GM12878 (cell line): ENCODE results near the gene NDUFC2.
"Not testable (repeated sequence)": the region's sequence is repeated elsewhere in the genome, so short reads cannot be mapped to it uniquely, and the experiment has no call there.

ENCODE experiments used
- CHD2 ChIP-seq: IDR thresholded peaks from 2 replicates; pipeline ENCODE4 v1.6.1; 2011; ENCODE audit warnings: low read depth, low read length, improper control_type of control experiment, borderline replicate concordance
- KLF5 ChIP-seq: fragments of 450-650 bp; IDR thresholded peaks from 2 replicates; pipeline ENCODE4 v1.6.1; 2014; ENCODE audit warnings: mild to moderate bottlenecking; ENCODE audit not compliant: partially characterized antibody
- LARP7 ChIP-seq: fragments of 450-650 bp; IDR thresholded peaks from 2 replicates; pipeline ENCODE4 v1.6.1; 2017; ENCODE audit warnings: mild to moderate bottlenecking
- MTA2 ChIP-seq: fragments of 450-650 bp; IDR thresholded peaks from 2 replicates; pipeline ENCODE4 v1.6.1; 2016; ENCODE audit warnings: low read depth, mild to moderate bottlenecking, moderate library complexity
- NRF1 ChIP-seq: conservative IDR thresholded peaks from 2 replicates; pipeline ENCODE4 v1.6.1; 2011; ENCODE audit warnings: mild to moderate bottlenecking, low read depth, low read length, improper control_type of control experiment
- POLR2AphosphoS5 ChIP-seq: IDR thresholded peaks from 2 replicates; pipeline ENCODE4 v1.6.1; 2011; ENCODE audit warnings: mild to moderate bottlenecking, low read length, inconsistent platforms
- RCOR1 ChIP-seq: conservative IDR thresholded peaks from 2 replicates; pipeline ENCODE4 v1.6.1; 2012; ENCODE audit warnings: low read depth, low read length, improper control_type of control experiment
- TAF1 ChIP-seq: IDR thresholded peaks from 2 replicates; pipeline ENCODE4 v1.6.1; 2011; ENCODE audit warnings: mild to moderate bottlenecking, low read depth, low read length, borderline replicate concordance
- YBX1 ChIP-seq: fragments of 450-650 bp; IDR thresholded peaks from 2 replicates; pipeline ENCODE4 v1.6.1; 2016; ENCODE audit warnings: antibody characterized with exemption
- TF ChIP-seq, protein P1 (sequence below), 3 experiments: IDR thresholded peaks in 2 of 3; conservative IDR thresholded peaks in 1 of 3; 2 replicates each; pipeline ENCODE4 v1.5.1; 2011; ENCODE audit warnings: low read depth in 3 of 3, low read length in 3 of 3, mild to moderate bottlenecking in 3 of 3, control low read depth in 2 of 3, moderate library complexity in 2 of 3, inconsistent platforms in 1 of 3, mixed read lengths in 1 of 3; ENCODE audit not compliant: control insufficient read depth in 2 of 3, insufficient read depth in 1 of 3; ENCODE audit errors: extremely low read depth in 1 of 3
- TF ChIP-seq, protein P2 (sequence below): IDR thresholded peaks from 2 replicates; pipeline ENCODE4 v1.6.1; 2012; ENCODE audit warnings: low read length, inconsistent platforms
- TF ChIP-seq, protein P3 (sequence below): IDR thresholded peaks from 2 replicates; pipeline ENCODE4 v1.6.1; 2012; ENCODE audit warnings: low read depth, low read length, improper control_type of control experiment

DNA sequence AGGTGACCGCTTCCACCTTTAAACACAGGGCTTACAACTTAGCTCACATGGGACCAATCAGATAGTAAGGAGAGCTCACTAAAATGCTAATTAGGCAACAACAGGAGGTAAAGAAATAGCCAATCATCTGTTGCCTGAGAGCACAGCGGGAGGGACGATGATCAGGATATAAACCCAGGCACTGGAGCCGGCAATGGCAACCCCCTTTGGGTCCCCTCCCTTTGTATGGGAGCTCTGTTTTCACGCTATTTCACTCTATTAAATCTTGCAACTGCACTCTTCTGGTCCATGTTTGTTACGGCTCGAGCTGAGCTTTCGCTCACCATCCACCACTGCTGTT lies 38.3 kb downstream of the NDUFC2 start:
- TF ChIP-seq, protein P1, sequence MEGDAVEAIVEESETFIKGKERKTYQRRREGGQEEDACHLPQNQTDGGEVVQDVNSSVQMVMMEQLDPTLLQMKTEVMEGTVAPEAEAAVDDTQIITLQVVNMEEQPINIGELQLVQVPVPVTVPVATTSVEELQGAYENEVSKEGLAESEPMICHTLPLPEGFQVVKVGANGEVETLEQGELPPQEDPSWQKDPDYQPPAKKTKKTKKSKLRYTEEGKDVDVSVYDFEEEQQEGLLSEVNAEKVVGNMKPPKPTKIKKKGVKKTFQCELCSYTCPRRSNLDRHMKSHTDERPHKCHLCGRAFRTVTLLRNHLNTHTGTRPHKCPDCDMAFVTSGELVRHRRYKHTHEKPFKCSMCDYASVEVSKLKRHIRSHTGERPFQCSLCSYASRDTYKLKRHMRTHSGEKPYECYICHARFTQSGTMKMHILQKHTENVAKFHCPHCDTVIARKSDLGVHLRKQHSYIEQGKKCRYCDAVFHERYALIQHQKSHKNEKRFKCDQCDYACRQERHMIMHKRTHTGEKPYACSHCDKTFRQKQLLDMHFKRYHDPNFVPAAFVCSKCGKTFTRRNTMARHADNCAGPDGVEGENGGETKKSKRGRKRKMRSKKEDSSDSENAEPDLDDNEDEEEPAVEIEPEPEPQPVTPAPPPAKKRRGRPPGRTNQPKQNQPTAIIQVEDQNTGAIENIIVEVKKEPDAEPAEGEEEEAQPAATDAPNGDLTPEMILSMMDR (IDR thresholded peaks at IDR 0.05 in 2 of 3, conservative IDR thresholded peaks at IDR 0.05 in 1 of 3; ENCODE audit: control insufficient read depth in 2 of 3, extremely low read depth in 1 of 3, insufficient read depth in 1 of 3, low read depth in 3 of 3, low read length in 3 of 3) = not testable (repeated sequence)
- TF ChIP-seq, protein P2, sequence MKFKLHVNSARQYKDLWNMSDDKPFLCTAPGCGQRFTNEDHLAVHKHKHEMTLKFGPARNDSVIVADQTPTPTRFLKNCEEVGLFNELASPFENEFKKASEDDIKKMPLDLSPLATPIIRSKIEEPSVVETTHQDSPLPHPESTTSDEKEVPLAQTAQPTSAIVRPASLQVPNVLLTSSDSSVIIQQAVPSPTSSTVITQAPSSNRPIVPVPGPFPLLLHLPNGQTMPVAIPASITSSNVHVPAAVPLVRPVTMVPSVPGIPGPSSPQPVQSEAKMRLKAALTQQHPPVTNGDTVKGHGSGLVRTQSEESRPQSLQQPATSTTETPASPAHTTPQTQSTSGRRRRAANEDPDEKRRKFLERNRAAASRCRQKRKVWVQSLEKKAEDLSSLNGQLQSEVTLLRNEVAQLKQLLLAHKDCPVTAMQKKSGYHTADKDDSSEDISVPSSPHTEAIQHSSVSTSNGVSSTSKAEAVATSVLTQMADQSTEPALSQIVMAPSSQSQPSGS = not testable (repeated sequence)
- TF ChIP-seq KLF5, LARP7, RCOR1, CHD2, TAF1, MTA2, POLR2AphosphoS5, NRF1, YBX1: not testable (repeated sequence)
- TF ChIP-seq, protein P3, sequence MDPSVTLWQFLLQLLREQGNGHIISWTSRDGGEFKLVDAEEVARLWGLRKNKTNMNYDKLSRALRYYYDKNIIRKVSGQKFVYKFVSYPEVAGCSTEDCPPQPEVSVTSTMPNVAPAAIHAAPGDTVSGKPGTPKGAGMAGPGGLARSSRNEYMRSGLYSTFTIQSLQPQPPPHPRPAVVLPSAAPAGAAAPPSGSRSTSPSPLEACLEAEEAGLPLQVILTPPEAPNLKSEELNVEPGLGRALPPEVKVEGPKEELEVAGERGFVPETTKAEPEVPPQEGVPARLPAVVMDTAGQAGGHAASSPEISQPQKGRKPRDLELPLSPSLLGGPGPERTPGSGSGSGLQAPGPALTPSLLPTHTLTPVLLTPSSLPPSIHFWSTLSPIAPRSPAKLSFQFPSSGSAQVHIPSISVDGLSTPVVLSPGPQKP = not testable (repeated sequence)
